Pulmonary artery endothelial cell (primary cell): Measurements from ENCODE around the gene CYBC1. TPM values are rescaled to one million over a fixed set of nuclear protein-coding genes. Genes with fewer than 3 reads are reported as not detected.

ENCODE experiments used
- total RNA-seq: library from RNA; depleted of rRNA; stranded (reverse); fragments of >200 nt; gene quantifications from 2 replicates; pipeline ENCODE4 v1.2.3, GENCODE V29; 2014

Gene CYBC1
- total RNA-seq, 1 donor from 2014 or later = 44.8 TPM

Other genes starting within 250 kb of the CYBC1 start
- 6.9 and 9.3 TPM in 2 replicates for gene CCDC57, start 237.9 kb downstream of the CYBC1 start, total RNA-seq
- gene SLC16A3, start 221.7 kb downstream of the CYBC1 start, total RNA-seq = 101 and 137 TPM in 2 replicates
- 58.5 and 58.9 TPM in 2 replicates for gene CSNK1D, start 177.1 kb downstream of the CYBC1 start, total RNA-seq
- not detected in 2 replicates for gene CD7, start 133.1 kb downstream of the CYBC1 start, total RNA-seq
- gene SECTM1, start 117.0 kb downstream of the CYBC1 start, total RNA-seq = 2.0 and 4.4 TPM in 2 replicates
- 0.11 TPM in 1 of 2 replicates, not detected in the other for gene TEX19, start 91.5 kb downstream of the CYBC1 start, total RNA-seq
- gene UTS2R, start 79.0 kb downstream of the CYBC1 start, total RNA-seq = not detected in 2 replicates
- 9.6 and 11.3 TPM in 2 replicates for gene HEXD, start 32.4 kb downstream of the CYBC1 start, total RNA-seq
- gene OGFOD3, start 32.2 kb downstream of the CYBC1 start, total RNA-seq = 32.4 and 36.7 TPM in 2 replicates
- 43.7 and 51.4 TPM in 2 replicates for gene NARF, start 8.0 kb upstream of the CYBC1 start, total RNA-seq
- 29.7 and 31.6 TPM in 2 replicates for gene FOXK2, start 69.0 kb upstream of the CYBC1 start, total RNA-seq
- 59.4 and 79.9 TPM in 2 replicates for gene WDR45B, start 197.7 kb upstream of the CYBC1 start, total RNA-seq
- 6.5 and 9.1 TPM in 2 replicates for gene RAB40B, start 247.9 kb upstream of the CYBC1 start, total RNA-seq